Uterus (tissue), 2 donors: ENCODE results near the gene FHDC1.

Experiments
- CTCF ChIP-seq, 4 experiments: fragments of 200-600 bp in 2 of 4; fragments of 450-650 bp in 2 of 4; sonication (generic) in 2 of 4; IDR thresholded peaks; one replicate each; pipeline ENCODE4 v1.5.1; 2016 to 2019; ENCODE audit warnings: antibody characterized with exemption in 4 of 4, mild to moderate bottlenecking in 2 of 4, moderate library complexity in 1 of 4
- POLR2A ChIP-seq, 2 donors: fragments of 450-650 bp; IDR thresholded peaks; one replicate each; pipeline ENCODE4 v1.6.1; 2016; ENCODE audit warnings: antibody characterized with exemption in 2 of 2, mild to moderate bottlenecking in 1 of 2, moderate library complexity in 1 of 2

DNA sequence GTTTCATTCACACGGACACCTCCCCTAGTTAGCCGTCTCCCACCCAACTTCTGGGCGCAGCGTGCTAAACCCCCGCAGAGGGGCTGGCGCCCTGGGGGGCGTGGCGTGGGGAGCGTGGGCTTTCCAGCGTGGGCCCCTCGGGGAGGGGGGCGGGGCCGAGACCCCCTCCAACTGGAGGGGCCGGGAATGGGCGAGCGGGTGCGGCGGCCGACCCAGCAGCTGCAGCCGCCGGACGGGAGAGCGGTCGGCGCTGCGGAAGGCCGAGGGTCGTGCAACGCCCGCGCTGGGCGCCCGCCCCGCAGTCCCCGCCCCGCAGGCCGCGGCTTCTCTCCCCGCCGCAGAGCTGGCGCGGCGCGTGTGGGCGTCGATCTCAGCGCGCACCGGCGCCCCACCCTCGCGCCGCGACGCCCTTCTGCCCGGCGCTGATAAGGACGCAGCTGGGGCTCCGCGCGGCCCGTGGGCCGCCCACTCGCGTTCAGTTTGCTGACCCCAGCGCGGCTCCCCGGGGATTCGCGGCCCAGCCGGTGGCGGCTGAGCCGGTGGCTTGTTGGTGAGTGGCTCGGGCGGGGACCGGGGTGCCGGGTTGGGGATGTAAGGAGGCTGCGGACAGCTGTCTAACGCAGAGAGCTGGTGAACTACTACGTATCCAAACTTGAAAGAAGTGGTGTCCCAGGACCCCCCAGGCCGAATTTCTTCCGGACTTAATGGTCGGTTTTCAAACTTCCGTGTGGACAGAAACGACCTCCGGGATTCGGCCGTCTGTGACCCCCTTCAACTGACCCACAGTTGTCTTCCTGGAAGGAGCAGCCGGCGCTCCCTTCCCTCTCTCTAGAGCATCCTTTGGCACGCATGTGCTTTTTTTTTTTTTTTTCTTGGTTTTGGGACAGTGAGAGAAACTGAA lies 1.5 kb downstream of the FHDC1 start:
- TF ChIP-seq CTCF (IDR thresholded peaks at IDR 0.05) (no peak), POLR2A (IDR thresholded peaks at IDR 0.05) (no peak)
